Medulla oblongata (tissue), 1 donor: ENCODE results near the gene SMYD5.
"Not testable (repeated sequence)": the region's sequence is repeated elsewhere in the genome, so short reads cannot be mapped to it uniquely, and the experiment has no call there.

Experiments
- DNase-seq: peaks from one replicate; pipeline ENCODE4 v3.0.0-alpha.2; 2015; ENCODE audit errors: extremely low spot score

The SMYD5 gene

DNA sequence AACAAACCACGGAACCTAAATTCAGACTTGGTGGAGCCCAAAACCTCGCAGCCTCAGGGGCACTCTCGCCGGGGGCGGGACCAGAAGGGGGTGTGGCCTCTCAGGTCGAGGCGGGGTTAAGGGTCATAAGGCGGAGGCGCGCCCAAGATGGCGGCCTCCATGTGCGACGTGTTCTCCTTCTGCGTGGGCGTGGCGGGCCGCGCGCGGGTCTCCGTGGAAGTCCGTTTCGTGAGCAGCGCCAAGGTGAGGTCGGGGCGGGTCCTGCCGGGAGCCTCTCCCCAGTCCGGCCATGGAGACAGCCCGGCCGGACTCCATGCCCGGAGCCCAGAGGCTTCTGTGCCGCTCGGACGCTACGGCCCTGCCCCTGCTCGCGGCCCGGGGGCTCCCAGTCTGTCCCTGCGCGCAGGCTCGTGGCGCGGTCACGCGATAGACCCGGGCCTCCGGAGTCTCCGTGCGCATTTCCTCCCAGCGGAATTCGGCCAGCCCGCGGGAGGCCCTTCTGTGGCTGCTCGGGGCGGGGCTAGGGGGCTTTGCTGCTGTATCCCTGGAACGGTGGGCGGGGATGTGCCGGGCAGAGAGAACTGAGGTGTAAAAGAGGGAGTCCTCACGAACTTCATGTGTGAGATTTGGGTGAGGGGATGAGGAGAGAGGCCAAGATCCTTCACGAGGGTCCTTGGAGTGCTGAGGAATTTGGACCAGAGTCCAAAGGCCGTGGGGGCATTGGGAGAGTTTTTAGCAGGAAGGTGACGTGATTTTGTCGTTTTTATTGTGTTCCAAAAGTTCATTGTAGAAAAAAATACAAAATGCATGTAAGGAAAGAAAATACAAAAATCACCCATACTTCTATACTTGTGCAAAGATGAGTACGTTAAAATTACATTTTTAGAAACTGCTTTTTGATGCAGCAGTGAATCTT, at the start of gene SMYD5:
Gene SMYD5 (plus strand): TSS at position 126 of the 916 bp plus-strand sequence. CDS start 22 bp downstream, at position 148.
- peak; percentile 87 for DNase-seq

DNA sequence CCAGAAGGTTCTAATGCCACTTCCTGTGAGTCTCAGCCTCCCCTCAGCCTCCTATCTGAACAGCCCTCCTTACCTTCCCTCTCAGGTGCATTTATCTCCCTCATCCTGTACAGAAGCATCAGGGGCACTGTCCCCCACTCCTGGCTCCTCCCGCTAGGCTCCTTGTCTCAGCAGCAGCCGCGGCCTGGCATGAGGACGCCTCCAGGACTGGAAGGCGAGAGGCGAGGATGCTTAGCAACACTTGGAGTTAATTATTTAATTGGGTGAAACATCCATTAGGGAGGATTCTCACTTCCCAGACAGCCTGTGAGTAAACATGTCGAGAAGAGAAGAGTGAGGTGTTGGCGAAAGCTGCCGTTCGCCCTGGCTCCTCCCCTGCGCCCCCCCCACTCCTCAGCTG, 48.1 kb upstream of the SMYD5 start:
- DNase-seq: not testable (repeated sequence)

DNA sequence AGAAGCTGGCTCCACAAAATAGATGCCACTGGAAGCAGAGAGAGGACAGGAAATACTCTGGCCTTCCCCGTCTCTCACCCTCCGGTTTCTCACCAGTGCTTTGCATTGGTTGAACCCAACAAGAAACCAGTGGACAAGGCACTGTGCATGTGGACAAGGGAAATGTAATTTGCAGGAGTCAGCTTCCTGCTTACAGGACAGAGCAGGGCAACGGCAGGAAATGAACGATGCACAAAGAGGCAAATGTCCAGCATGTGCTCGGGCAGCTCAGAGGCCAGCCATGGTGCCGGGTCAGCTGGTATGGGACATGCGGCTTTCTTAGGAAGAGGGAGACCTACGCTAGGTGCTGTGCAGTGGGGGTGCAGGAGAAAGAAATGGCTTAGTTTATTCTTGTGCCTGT, 47.2 kb upstream of the SMYD5 start:
- not testable (repeated sequence) for DNase-seq

DNA sequence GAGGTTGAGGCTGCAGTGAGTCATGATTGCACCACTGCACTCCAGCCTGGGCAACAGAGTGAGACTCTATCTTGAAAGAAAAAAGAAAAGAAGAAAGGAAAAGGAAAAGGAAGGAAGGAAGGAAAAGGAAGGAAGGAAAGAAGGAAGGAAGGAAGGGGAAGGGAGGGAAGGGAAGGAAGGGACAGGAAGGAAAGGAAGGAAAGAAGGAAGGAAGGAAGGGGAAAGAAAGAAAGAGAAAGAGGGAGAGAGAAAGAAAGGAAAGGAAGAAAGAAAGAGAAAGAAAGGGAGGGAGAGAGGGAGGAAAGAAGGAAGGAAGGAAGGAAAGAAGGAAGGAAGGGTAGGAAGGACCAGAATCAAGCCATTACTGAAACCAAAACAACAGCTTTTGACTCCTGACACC, 45.7 kb upstream of the SMYD5 start:
- not testable (repeated sequence) for DNase-seq

DNA sequence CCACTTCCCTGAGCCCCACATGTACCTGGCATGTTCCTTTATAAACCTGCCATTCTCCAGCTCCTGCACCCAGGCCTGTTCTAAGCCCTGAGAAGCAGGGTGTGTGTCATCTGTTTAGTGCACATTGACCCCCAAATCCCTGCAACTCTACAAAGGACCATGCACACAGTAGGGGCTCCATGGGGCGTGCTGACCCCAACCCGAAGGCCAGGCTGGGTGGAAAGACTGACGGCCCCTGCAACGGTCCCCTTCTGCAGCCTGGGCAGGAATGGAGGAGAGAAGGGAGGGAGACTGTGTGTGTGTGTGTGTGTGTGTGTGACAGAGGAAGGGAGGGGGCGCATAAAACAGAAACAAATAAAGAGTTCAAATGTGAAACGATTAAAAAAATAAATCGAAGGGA, 43.7 kb upstream of the SMYD5 start:
- not testable (repeated sequence) for DNase-seq

DNA sequence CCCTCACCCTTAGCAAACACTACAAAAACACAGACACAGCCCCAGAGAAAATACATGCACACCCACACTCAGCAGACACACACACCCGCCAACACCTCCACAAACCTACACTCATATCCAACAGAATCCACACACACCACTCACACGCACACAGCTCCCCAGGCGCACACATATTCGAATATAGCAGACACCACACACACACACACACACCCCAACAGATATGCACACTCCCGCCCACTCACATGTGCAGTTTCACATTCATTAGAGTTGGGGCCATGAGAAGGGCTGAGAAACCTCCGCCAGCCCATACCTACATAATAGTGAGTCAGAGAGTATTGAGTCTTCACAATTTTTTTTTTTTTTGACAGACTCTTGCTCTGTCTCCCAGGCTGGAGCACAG, 41.1 kb upstream of the SMYD5 start:
- DNase-seq: no peak

DNA sequence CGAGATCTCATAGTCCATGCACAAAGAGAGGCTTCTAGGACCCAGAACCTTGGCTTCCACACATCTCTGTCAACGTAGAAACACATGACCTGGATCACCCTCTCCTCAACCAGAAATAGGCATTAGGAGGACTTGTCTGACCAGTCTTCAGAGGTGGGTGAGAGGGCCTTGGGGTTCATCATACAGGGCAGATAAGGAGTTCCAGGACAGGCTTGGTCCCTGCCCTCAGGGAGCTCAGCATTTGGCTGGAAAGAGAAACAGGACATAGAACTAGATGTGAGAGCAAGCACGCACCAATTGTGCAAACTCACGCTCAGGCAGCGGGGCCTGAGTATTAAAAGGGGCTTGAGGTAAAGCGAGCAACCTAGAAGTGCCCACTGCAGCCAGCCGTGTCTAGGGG, 40.3 kb upstream of the SMYD5 start:
- no peak for DNase-seq

DNA sequence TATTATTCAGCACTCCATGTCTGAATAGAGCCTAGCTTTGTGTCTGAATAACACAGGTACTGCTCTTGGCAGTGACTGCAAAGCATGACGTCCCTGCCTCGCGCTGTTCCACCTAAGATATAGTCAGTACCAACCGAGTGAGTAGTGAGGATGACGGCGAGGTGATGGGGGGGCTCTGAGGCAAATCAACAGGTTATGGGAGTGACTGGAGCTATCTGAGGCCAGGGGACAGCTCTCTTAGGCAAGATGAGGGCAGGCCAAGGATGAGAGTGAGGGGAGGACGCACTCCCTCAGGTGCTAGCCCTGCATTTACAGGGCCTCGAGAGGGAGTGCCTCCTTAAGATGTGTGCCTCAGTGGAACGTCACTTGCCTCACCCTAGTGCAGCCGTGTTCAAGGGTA, 39.8 kb upstream of the SMYD5 start:
- DNase-seq: no peak

DNA sequence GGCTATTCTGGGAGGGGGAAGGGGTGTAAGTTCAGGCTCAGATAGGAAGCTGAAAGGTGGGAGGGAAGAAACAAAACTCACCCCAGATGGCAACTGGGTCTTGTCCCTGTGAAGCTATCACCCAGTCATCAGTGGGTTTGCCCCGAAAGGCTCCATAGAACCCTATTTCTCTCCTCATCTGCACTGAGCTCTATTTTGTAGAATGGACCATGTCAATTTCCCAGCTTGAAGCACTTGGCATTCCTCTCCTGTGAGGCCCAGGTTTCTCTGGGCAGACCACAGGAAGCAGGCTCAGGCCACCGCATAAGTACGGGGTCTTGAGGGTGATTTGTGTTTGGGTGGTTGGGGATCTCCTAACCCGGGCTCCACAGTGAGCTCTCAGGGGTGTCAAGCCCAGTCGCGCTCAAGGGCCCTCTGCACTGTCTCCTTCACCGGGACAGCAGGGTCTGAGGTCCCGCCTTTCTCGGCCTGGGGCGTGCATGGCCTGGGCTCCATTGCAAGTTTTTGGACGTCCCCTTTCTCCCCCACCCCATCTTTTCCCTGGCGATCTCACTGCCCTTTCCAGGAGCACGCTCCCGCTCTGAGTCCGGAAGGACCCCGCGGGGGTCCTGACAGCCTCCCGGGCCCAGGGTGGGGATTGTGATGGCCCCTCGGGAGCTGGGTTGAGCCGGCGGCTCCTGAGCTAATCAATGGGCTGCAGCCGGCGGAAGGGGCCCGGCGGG, 38.9 kb upstream of the SMYD5 start:
- DNase-seq: no peak

DNA sequence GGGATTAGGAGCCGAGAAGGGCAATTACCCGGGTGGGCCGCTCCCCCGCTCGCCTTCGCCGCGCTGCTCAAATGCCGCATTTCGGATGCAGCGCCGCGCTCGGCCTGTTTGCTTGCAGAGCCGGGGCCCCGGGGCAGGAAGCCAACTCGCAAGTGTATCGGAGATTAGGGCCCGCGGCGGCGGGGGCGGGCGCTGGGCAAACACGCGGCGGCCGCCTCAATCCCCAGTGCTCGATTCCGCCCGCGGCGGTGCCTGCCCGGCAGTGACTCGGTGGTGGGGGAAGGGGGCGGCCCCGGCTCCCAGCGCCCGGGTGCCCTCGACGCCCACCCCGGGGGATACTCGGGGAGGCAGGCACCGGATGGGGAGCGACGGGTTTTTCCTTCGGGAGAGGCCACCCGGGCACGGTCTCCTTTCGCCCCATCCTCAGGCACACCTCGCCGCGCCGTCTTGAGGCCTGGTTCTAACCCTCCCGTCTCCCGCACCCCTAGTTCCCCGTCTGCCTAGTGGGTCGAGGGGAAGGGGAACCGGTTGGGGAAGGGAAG, 38.3 kb upstream of the SMYD5 start:
- DNase-seq: peak; percentile 41

DNA sequence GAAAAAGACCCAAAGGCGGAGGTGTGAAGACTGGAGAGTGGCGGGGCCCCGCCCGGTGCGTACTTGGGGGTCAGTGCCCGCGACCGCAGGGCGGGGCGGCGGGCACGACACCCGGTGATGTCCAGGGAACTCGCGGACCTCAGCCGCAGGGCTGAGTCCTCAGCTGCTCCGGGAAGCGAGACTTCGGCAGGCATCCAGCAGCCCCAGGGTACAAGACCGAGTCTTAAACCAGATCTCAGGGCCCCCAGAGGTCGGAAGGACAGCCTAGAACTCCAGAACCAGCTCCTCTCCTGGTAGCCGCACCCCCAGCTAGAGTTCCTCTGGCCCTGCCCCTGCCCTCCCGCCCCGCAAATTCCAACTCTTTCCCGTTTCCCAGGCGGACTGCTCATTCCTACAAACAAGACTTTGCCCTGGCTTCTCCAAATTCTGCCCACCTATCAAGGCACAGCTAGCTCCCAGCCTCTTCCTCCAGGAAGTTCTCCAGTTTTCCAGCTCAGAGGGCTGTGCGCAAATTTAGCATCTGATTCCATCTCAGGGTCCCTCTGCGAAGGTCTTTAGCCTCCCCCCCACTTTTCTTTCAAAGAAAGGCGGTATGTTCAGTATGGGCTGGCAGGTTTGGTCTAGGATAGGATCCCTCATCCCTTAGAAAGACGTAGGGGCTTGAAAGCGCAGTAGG, 37.7 kb upstream of the SMYD5 start:
- no peak for DNase-seq

DNA sequence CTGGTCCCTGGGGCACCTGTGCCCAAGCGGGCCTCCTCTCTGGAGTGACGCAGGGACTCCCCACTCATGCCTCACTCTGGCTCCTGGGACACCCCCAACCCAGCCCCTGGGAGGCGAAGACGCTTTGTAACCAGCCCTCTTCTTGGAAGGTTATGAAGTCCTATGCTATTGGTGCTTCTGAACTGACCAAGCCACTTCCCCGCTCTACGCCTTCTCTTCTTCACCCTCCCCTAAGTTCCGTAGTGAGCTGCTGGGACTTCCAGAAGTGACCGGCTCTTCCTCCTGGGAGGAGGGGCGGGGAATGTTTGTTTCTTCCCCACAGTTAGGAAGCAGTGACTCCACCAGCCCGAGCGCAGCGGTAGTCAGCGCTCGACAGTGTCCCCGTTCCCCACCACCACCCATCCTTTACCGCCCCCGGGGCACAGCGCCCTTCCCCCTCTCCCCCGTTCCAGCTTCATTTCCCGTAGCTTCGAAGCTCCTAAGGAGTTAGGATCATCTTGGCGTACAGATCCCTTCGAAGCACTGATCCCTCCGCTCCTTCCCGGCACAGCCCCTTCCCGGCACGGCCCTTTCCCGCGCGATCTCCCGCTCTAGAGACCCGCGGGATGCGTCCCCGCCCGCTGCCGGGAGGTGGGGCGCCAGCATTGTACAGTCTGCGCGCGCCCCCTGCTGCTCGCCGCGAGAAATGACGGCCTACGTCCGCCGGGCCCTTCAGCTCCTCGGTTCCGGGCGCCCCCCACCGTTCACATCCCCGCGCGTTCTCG, 37.0 kb upstream of the SMYD5 start:
- DNase-seq: peak; percentile 90

DNA sequence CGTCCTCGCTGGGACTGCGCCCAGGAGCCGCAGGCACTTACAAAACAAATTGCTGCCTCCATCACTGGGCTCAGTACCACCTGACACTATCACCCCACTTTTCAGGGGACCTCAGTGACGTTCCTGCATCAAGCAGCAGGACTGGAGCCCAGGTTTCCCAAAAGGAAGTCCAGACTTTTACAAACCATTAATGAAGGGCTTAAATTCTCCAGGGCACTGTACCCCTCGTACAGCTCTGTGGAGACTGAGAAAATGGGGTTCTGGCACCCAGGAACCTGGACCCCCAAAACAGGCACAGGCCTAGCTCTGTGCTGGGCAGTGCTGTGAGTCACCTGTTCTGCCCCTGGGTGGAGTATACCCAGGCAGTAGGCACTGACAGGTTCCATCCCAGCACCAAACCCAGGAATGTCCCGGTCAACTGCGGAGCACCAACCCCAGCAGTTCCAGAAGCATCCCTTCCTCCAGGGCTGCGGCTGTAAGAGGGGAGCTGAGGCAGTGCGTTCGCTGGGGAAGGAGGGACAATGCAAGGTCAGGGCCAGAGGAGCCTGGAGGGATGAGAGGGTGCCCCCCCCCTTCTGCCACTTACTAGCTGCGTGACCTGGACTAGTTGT, 36.3 kb upstream of the SMYD5 start:
- no peak for DNase-seq

DNA sequence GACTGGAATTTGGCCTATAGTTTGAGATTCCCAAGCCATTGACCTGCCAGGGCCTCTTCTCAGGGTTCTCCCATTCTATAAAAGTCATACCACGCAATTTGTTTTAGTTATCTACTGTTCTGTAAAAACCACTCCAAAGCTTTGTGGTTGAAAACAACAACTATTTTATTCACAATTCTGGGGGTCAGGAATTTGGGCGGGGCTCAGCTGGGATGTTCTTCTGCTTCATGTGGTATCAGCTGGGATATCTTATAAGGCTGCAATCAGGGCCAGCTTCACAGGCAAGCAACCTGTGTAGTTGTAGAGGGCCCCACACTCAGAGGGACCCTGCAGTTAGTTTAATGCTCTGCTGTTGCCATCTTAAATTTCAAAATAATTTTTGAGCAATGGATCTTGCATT, 28.1 kb upstream of the SMYD5 start:
- DNase-seq: no peak

DNA sequence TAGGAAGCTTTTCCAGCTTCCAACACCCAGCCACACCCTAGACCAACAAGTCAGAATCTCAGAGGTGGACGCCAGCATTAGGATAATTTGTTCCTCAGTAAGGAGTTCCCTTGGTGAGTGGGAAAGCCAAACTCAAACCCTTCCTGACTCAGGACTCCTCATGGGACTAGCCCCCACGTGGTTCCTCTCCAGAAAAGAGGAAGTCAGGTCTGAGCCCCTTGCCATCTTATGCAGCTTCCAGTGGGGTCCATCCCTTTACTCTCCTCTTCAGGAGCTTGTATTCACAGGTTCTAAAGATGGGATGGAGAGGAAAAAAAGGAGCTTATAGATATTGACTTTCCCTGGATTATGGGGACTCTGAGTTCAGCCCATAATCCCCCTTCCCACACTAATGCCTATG, 26.5 kb upstream of the SMYD5 start:
- DNase-seq: no peak

DNA sequence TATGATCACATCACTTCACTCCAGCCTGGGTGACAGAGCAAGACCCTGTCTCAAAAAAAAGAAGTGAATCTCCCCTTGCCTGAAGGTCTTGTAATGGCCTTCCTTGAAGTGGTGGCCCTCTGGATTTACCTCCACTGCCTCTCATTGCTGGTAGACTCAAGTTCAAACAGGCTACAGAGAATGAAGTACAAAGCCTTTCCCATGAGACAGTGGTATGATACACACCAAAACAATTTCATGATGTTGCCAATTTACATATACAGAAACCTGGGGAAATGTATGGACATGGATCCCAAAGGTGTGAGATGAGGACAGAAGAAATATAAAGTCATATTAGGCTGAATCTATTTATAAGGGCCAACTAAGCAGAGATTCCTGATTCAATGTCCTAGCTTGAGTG, 16.5 kb upstream of the SMYD5 start:
- DNase-seq: no peak

DNA sequence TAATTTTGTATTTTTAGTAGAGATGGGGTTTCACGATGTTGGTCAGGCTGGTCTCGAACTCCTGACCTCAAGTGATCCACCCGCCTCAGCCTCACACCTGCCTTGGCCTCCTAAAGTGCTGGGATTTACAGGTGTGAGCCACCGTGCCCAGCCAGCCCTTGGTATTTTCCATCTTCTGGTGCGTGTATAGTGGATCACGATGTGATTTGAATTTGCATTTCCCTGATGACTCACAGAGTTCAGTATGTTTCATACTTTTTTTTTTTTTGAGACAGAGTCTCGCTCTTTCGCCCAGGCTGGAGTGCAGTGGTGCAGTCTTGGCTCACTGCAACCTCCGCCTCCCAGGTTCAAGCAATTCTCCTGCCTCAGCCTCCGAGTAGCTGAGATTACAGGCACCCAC, 13.8 kb upstream of the SMYD5 start:
- not testable (repeated sequence) for DNase-seq

DNA sequence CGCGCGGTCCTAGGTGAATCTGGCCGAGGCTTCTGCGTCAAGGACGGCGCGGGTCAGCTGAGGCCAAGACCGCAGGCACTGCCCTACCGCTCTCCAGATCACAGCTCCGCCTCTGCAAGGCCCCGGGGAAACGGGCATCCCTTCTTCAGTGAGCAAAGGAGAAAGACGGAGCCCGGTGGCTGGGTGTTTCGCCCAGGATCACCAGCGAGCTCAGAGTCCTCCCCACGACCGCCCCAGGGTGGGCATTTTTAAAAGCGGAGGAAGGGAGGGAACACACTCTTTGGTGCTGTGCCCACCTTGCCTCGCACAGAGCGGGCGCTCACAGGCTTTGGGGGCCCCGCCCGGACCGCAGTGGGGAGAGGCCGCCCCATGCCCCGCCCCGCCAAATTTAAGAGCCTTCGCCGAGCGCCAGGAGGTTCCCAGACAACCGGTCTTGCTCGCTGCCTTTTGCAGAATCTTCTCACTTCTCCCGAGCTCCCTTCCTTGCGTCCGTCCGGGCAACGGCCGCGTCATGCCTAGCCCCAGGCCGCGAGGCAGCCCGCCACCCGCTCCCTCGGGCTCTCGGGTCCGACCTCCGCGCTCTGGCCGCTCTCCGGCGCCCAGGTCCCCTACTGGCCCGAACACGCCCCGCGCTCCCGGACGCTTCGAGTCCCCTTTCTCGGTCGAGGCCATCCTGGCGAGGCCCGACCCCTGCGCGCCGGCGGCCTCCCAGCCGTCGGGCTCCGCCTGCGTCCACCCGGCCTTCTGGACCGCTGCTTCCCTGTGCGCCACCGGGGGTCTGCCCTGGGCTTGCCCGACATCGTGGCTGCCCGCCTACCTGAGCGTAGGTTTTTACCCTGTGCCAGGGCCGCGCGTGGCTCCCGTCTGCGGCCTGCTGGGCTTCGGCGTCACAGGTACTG, 11.6 kb upstream of the SMYD5 start, which contains the start of gene NOTO:
Gene NOTO (plus strand): TSS at position 419 of the 899 bp plus-strand sequence. CDS start 93 bp downstream, at position 512.
- no peak for DNase-seq

DNA sequence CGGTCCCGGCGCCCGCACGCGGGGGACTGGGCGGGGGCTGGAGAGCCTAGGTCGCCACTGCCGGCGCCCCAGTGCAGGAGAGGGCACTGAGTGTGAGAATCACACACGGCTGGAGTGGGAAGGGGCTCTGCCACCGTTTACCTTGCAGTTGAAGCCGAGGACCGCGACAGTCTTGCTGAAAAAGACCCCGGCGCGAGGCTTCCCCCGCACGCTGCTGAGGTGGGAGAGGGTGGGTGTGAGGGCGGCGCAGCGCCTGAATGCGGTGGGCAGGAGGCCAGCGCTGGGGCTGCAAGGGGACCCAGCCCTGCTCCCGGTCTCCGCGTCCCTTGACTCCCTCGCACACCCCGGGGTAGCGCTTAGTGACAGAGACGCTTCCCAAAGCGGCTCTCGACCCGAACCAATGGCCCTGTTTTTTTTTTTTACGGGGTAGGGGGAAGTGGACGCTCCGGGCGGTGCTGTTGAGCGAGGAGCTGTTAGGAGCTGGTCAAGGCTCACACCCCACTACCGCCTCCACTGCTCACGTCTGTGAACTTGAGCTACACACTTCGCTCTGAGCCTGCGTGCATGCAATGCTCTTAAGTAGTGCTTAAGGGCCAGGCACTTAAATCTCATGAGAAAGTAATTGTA, 10.9 kb upstream of the SMYD5 start:
- no peak for DNase-seq
